ENCODE data around the gene NFIX. TPM values are rescaled to one million over a fixed set of nuclear protein-coding genes. Genes with fewer than 3 reads are reported as not detected.
A peak's percentile ranks its signal among the peaks of the same experiment; 100 is the strongest.

Gene NFIX
- total and polyA plus RNA-seq, 9 of the 15 experiments (the other 6 are each of a cell fraction or from before 2014, with no cell fraction given), result 0.28 to 26.8 (median 5.4) TPM

- no peak for TF ChIP-seq SMAD1 (IDR thresholded peaks at IDR 0.05; ENCODE audit: low read depth, low read length, partially characterized antibody)
- no peak for TF ChIP-seq PREB (CRISPR knock-in tag; IDR thresholded peaks at IDR 0.05)
- TF ChIP-seq TCF15 (CRISPR knock-in tag; IDR thresholded peaks at IDR 0.05), result no peak
- TF ChIP-seq RFX1 (IDR thresholded peaks at IDR 0.05), result no peak
- TF ChIP-seq ETS2 (tag; IDR thresholded peaks at IDR 0.05; ENCODE audit: borderline replicate concordance, poor library complexity, severe bottlenecking), result no peak
Measured at GRCh38 chr19:13083627-13084026, 88.4 kb downstream of the NFIX start (continued).

GRCh38 chr19:13085666-13086065 is 90.4 kb downstream of the NFIX start:
- DNase-seq (ENCODE audit: extremely low read depth in 1 of 4, low spot score in 3 of 4) (peak in 1 of 4 experiments; percentile 32), FAIRE-seq (no peak), ATAC-seq (no peak)
- no peak overlapping the region for H2AFZ ChIP-seq (ENCODE audit: low read depth, low read length)
- ChIA-PET CTCF (ENCODE audit: low intra/inter-chr PET ratio) (no interaction called here), POLR2A (interaction anchor here (0.8 to 1.9 kb wide), 3 partner anchors 8 to 15 kb away, joined by 4 to 5 read pairs (median 4); no protein-coding TSS in a partner anchor)
- no peak overlapping the region for H3K4me3 ChIP-seq
- peak overlapping the region in 1 of 2 experiments; percentile 87; a peak in 1 of 4 replicates for H3K9ac ChIP-seq (ENCODE audit: insufficient read depth in 1 of 2, low read depth in 2 of 2, low read length in 2 of 2)
- H3K4me1 ChIP-seq (replicated peaks in 1 of 2; ENCODE audit: control insufficient read depth in 2 of 2, insufficient read depth in 2 of 2, low read length in 2 of 2), result peaks cover 0 to 44% of the 10 kb centered on the region in 2 experiments; a peak in 4 of 5 replicates
- H3K4me2 ChIP-seq (ENCODE audit: insufficient read depth, low read length), result no peak overlapping the region
- H3K9me1 ChIP-seq (ENCODE audit: control insufficient read depth, insufficient read depth, low read length), result no peaks in the 10 kb centered on the region
- H3K27ac ChIP-seq (ENCODE audit: extremely low read depth, low read depth, low read length), result no peak overlapping the region
- H3K36me3 ChIP-seq (ENCODE audit: control insufficient read depth, insufficient read depth, low read length), result peaks cover 16% of the 10 kb centered on the region; the same call in 1 of the 3 replicates
- no peak for TF ChIP-seq HOXB6 (CRISPR knock-in tag; IDR thresholded peaks at IDR 0.05; ENCODE audit: borderline replicate concordance)
- 0 out of 4 replicates have a peak, but pooled peaks of 1 of the 2 experiments have one; percentile 25 for TF ChIP-seq MNT (conservative IDR thresholded peaks at IDR 0.05)
- no peak for TF ChIP-seq CCAR2 (IDR thresholded peaks at IDR 0.05; ENCODE audit: low read depth, low read length)
- TF ChIP-seq FOXJ3 (CRISPR knock-in tag; IDR thresholded peaks at IDR 0.05), result no peak
- peak; percentile 47; the same call in 1 of the 2 replicates for TF ChIP-seq MAX (CRISPR knock-in tag; IDR thresholded peaks at IDR 0.05)
- TF ChIP-seq MYC (IDR thresholded peaks at IDR 0.05; ENCODE audit: low read depth, low read length), result no peak
- TF ChIP-seq MYC (CRISPR knock-in tag; IDR thresholded peaks at IDR 0.05; ENCODE audit: borderline replicate concordance, low read depth), result no peak
- TF ChIP-seq ZBED1 (IDR thresholded peaks at IDR 0.05), result no peak
- 16% methylated on average over 7 of the region's 7 CpGs for WGBS (ENCODE audit: insufficient coverage, low coverage, missing lambda C conversion rate)
- no peaks in the 10 kb centered on the region for H3K27me3 ChIP-seq (ENCODE audit: control insufficient read depth in 2 of 2, insufficient read depth in 2 of 2, low read length in 2 of 2)
- no TSS peak for BruUV-seq (replicated peaks)
- intact Hi-C loops (cut with micrococcal nuclease) (no loop called here), in situ Hi-C loops (cut with MboI) (no loop called here)
- H3K79me2 ChIP-seq (ENCODE audit: control insufficient read depth, insufficient read depth, low read length), result no peaks in the 10 kb centered on the region
- no peaks in the 10 kb centered on the region for H3K9me3 ChIP-seq (replicated peaks; ENCODE audit: control insufficient read depth, insufficient read depth, low read depth, low read length)
- no peaks in the 10 kb centered on the region for H4K20me1 ChIP-seq (replicated peaks; ENCODE audit: control insufficient read depth, insufficient read depth, low read length)
